Kidney epithelial cell (primary cell): ENCODE measurements around the gene MTA1. TPM values are rescaled to one million over a fixed set of nuclear protein-coding genes. Genes with fewer than 3 reads are reported as not detected.

Experiments
- DNase-seq: peaks from one replicate; pipeline ENCODE4 v3.0.0-alpha.2; 2010; ENCODE audit warnings: low read depth
- H3K27me3 ChIP-seq: 2 replicates; pipeline ENCODE4 v1.6.0; 2011; ENCODE audit warnings: low read length; ENCODE audit not compliant: control insufficient read depth, insufficient read depth
- H3K36me3 ChIP-seq: 2 replicates; pipeline ENCODE4 v1.5.1; 2011; ENCODE audit warnings: low read length; ENCODE audit not compliant: control insufficient read depth, insufficient read depth
- H3K4me3 ChIP-seq: 2 replicates; pipeline ENCODE4 v1.5.1; 2011; ENCODE audit warnings: low read depth, mild to moderate bottlenecking, control low read depth, low read length
- CTCF ChIP-seq: IDR thresholded peaks from 2 replicates; pipeline ENCODE4 v1.5.1; 2011; ENCODE audit warnings: mild to moderate bottlenecking, moderate library complexity, low read length, control low read depth, inconsistent platforms; ENCODE audit not compliant: insufficient read depth, poor library complexity, severe bottlenecking
- total RNA-seq: library from RNA; depleted of rRNA; stranded (reverse); fragments of >200 nt; gene quantifications from 2 replicates; pipeline ENCODE4 v1.2.3, GENCODE V29; 2015

The MTA1 gene
- total RNA-seq, 1 donor from 2014 or later, result 68.3 TPM

- H3K4me3 ChIP-seq, result no peak overlapping the region
- TF ChIP-seq CTCF, result no peak
- no peaks in the 10 kb centered on the region for H3K36me3 ChIP-seq
- DNase-seq, result no peak
- H3K27me3 ChIP-seq, result no peaks in the 10 kb centered on the region
These were observed 77.4 kb downstream of the MTA1 start for GRCh38 chr14:105496831-105497591.

- no peaks in the 10 kb centered on the region for H3K36me3 ChIP-seq
- TF ChIP-seq CTCF, result no peak
- DNase-seq, result no peak
- H3K27me3 ChIP-seq, result no peaks in the 10 kb centered on the region
- H3K4me3 ChIP-seq, result no peak overlapping the region
These were observed 78.2 kb downstream of the MTA1 start for GRCh38 chr14:105497671-105498429.

GRCh38 chr14:105498430-105499255 lies 79.0 kb downstream of the MTA1 start:
- H3K4me3 ChIP-seq, result no peak overlapping the region
- no peak for TF ChIP-seq CTCF
- H3K36me3 ChIP-seq, result no peaks in the 10 kb centered on the region
- DNase-seq, result no peak
- H3K27me3 ChIP-seq, result no peaks in the 10 kb centered on the region

GRCh38 chr14:105499256-105500035 lies 79.8 kb downstream of the MTA1 start:
- Histone ChIP-seq H3K4me3 (no peak overlapping the region), H3K27me3 (no peaks in the 10 kb centered on the region), H3K36me3 (no peaks in the 10 kb centered on the region)
- DNase-seq, result no peak
- TF ChIP-seq CTCF, result no peak

GRCh38 chr14:105500036-105500725 lies 80.6 kb downstream of the MTA1 start:
- H3K27me3 ChIP-seq, result no peaks in the 10 kb centered on the region

More at GRCh38 chr14:105500036-105500725, 80.6 kb downstream of the MTA1 start:
- no peak for DNase-seq
- H3K36me3 ChIP-seq, result no peaks in the 10 kb centered on the region
- H3K4me3 ChIP-seq, result no peak overlapping the region
- no peak for TF ChIP-seq CTCF
